T1000 (cell line): ENCODE data around the gene ANO2.

Experiments
- DNase-seq: peaks from one replicate; lab custom pipeline; 2025; ENCODE audit warnings: mixed read lengths; lab: John Stamatoyannopoulos, UW

ANO2 gene

DNA sequence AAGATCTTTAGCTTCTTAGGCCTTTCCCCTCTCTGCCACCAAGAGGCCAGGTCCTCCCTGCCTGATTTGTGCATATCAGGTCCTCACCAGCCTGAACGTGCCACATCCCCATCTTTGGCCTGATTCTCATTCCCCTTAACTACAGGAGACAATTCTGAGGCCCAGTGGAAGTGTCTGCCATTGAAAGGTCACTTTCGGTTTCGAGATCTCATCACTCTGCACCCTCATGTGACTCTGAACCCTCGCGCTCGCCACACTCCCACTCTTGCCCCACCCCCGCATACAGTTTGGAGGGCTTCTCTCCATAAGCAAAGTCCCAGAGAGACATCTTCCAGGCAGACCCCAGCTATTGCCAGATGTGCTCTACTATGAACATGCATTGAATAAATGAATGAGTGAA lies 324.2 kb downstream of the ANO2 start:
- no peak for DNase-seq

DNA sequence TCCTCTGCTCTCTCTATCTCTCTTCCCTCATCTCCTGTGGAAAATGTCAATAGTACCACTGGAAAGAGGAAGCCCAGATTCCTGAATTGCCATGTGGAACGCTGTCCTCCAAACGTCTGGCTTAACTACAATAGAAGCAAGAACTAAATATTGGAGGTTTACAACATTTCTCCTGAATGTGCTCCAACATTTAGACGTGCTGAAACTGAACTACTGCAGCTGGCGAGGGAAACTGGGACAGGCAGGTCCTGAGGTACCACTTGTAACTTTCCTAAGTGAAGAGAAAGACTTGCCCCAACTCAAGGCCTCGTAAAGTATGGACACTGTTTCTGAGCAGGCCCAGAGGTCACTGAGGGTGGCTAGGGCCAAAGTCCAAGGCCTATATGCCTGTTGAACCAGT lies 325.4 kb downstream of the ANO2 start:
- no peak for DNase-seq

DNA sequence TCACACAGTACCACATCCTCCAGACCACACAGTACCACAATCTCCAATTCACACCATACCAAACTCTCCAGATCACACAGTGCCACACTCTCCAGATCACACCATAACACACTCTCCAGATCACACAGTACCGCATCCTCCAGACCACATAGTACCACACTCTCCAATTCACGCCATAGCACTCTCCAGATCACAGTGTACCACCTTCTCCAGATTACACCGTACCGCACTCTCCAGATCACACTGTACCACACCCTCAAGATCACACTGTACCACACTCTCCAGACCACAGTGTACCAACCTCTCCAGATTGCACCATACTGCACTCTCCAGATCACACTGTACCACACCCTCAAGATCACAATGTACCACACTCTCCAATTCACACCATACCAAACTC lies 328.2 kb downstream of the ANO2 start:
- DNase-seq, result no peak

DNA sequence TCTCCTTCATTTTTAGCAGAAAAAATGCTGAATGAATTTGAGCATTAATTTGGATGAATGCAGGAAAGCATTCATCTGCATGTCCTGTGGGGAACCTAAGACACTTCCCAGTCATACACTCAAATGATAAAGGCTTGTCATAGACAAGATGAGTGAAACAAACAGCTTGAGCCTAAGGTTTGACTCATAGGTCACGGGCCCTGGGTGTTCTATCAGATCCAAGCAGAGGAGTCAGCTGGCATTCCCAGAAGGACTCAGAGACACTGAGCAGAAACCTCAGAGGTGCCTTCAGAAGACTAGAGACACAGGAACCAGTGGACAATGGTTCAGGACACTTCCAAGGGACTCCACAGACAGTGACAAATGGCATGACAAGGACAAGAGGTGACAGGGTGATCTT lies 329.3 kb downstream of the ANO2 start:
- DNase-seq, result no peak

DNA sequence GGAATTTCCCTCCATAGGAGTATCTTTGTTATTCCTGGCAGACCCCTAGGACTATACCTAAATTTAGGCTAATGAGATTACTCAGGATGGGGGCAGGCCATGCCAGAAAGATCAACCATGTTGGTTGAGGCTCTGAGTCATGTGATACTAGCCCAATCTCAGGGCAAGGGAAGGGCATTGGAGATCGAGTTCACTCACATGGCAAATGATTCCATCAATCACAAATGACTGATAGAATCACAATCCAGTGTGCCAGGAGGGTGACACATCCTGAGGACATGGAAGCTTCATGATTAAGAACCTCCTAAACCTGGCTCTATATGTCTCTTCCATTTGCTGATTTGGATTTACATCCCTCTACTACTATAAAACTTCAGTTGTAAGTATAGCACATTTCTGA lies 330.8 kb downstream of the ANO2 start:
- DNase-seq, result no peak

DNA sequence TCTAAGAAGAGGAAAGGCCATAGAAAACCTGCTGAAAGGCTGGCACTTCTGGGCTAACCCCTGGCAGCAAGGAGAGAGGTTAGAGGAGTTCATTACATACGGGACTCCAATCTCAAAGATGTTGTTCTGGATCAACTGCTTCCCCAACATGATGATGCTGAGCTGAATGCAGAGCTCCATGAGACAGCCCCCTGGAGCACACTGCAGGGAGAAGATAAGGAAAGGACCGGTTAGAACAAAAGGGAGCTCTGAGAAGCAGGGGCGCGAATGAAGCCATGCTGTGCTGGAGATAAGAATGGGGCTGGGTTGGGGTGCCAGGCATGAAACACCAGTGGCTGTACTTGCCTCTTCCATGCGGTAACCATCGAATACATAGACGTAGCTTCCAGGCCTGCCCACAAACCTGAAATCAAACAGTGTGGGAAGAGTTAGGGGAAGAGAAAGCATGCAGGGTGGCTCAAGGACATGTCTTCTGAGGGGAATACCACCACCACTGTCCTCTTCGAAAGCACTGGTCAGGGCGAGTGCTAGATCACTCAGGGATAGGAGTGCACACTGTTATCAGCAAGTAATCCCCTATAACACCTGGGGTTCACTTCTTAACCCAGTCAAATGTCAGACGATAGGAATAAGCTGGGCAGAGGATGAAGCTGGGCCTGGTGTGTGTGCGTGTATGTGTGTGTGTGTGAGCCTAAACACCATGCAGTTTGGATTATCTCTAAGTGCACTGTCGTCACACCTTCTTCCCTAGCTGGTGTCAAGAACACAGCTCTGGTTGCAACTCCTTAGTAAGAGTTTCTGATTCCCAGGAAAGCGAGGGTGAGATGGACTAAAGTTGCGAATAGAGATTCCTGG lies 332.3 kb downstream of the ANO2 start:
- no peak for DNase-seq

DNA sequence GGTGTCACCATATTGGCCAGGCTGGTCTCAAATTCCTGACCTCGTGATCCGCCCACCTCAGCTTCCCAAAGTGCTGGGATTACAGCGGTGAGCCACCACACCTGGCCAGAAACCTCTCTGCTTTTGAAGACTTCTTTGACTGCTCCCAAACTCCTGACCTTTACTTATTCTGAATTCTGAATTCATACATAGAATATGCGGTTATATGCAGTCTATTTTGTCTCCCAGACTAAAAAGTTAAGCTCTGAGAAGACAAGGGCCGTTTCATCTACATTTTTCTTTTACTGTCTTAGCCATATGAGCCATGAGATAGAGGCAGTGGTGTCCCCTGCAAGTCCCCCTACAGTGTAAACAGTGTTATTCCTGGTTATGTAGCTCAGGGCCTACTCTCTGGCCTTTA lies 333.9 kb downstream of the ANO2 start:
- no peak for DNase-seq

DNA sequence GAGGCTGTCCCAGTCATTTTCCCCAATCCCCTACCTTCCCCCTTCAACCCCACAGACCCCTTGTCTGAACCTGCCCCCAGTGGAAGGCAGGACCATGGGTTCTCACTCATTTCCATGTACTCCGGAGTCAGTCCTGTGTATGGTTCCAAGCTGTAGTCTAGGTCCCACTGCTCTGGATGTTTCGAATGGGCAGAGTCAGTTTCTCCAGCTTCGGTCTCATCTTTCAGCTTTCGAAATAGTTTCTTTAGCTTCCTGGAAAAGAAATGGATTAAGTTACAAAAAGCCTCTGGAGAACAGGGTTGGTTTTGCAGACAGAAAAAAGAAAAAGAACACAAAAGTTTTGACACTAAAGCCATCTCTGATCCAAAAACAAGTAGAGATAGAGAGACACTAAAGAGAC lies 345.7 kb downstream of the ANO2 start:
- DNase-seq, result no peak

DNA sequence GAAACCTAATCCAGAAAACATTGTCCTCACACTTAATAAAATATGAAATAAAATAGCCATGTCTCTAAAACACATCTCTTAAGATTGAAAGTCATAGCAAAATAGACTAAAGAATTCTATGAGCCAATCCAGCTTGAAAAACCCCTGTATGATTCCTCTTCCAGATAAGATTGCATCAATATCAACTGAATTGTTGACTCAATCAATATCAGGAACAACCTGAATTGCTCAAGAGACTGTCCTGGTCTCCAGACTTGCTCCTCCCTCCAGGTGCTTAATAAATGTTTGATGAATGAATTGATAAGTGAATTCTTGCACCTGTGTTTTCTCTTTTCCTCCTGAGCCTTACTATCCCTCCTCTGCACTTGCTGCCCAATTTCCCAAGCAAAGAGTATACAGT lies 351.1 kb downstream of the ANO2 start:
- DNase-seq, result no peak

DNA sequence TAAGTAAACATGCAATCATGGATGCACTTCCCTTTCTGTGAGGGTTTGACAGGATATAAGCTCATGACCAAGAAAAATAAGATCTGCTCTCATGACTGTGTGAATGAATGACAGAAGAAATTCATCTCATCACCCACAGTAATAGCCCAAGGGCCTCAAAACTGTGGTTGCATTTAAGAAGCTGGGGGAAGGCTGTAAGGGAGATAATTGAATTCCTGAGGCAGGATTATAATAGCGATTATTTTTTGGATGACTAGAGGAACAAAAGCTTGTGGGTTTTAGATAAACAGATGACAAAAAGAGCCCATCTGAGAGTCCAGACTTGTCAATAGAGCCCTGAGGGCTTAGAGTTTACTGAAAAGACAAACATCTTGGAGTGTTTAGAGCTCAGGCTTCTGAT lies 352.0 kb downstream of the ANO2 start:
- no peak for DNase-seq

DNA sequence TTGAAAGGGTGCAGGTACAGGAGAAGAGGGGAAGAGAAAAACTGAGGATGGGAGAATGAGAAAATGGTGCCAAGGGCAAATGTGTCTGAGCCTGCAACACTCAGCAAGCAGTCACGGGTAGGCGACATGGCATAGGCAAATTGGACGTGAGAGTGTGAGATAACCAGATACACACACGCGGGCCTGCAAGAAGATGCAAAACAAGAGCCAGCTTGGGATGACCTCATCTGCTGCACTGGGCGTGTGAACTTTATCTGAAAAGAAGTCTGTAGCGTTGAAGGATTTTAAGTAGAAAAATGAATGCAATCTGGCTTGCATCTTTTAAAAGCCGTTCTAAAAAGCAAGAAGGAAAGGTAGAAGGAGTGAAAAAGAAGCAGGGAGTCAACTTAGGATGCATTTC lies 352.7 kb downstream of the ANO2 start:
- DNase-seq, result no peak

DNA sequence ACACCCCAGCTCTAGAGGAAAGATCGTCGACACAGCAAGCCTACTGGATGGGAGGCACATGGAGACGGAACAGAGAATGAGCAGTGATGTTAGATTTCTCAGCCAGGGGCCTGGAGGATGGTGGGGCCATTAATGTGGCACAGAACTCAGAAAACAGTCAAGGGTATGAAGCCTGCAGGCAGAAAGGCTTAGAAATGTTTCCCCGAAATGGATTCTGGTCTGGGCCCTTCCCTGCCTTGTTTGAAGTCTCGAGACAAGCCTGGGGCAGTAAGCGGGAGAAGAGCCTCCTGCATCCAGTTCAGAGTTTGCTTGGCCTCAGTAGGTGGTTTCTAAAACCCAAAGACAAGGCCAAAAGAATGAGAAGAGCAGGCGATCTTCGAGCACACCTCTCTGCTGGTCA lies 354.7 kb downstream of the ANO2 start:
- no peak for DNase-seq

DNA sequence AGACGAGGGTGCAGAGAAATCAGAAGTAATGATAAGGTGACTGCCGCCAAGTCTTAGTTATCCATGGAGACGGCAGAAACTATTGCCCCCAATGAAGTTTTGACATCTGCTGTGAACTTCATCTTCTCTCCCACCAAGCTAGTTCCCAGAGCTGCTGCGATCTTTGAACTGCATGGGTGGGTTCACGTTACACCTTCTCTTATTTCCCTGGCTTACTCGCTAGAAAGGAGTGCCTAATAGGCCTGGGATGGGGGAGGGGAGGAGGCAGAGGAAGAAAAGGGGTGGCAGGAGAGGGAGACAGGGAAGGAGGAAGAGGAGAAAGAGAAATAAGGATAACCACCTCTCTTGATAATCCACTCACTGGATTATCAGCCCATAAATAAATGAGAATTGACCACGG lies 356.0 kb downstream of the ANO2 start:
- DNase-seq, result no peak

DNA sequence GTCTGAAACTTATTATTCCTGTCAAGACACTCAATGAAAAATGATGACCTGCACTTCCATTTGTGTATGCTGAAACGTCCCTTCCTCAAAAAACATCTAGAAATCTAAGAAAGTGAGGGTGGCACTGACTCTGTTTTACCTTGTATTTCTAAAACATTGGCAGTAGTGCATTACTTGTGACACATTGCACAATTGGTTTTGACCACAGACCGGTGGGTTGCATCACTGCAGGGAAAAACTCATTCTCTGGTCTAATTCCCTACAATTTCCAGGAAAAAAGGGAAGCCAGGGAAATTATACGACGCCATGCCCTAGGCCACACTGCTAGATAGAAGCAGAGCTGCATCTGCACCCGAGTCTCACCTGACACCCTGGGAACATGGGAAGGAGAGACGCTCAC lies 356.5 kb downstream of the ANO2 start:
- DNase-seq, result no peak

DNA sequence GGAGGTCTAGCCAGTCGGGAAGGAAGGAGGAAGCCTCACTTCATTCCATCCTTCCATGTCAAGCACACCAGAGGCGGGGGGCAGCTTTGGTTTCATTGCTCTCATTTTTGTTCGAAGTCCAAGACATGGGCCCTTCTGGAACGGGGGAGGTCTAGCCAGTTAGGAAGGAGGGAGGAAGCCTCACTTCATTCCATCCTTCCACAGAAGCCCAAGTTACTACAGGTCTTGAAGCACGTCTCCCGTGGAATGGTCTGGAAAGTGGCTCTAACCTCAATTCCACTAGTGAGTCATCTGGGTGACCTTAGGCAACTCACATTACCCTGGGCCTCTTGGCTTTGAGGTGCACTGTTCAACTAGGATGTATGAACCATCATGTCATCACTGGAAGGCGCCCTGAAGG lies 356.9 kb downstream of the ANO2 start:
- no peak for DNase-seq

DNA sequence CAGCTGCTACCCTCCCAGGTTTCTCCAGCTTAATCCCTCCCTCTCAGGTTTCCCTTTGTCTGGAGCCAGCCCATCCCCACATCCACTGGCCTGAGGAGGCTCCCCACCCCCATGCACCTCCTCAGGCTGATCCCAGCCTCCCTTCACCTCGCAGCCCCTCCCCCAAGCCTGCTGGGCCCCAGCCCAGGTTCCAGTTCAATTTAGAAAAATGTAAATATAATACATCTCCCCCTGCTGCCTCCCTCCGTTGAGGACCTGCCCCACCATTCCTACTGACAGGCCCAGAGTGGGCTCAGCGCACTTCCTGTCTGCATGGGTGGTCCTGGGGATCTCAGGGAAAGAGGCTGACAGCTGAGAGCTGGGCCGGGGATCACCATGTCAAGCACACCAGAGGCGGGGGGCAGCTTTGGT lies 357.3 kb downstream of the ANO2 start:
- DNase-seq, result no peak

DNA sequence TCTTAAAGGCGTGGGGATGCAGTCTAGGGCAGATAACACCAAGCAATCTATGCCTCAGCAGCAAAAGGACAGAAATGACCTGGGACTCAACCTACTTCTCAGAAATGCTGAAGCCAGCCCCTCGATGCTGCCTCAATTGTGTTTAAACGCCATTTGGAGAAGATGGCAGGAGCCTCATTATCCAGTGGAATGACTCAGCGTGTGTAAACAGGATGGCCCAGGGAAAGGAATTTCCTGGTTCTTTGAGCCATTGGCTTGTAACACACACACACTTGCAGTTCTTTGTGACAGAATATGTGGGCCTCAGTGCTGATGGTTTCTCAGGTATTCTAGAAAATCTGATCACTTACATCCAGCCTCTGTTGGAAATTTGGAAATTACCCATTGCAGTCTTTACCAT lies 358.9 kb downstream of the ANO2 start:
- DNase-seq, result no peak

DNA sequence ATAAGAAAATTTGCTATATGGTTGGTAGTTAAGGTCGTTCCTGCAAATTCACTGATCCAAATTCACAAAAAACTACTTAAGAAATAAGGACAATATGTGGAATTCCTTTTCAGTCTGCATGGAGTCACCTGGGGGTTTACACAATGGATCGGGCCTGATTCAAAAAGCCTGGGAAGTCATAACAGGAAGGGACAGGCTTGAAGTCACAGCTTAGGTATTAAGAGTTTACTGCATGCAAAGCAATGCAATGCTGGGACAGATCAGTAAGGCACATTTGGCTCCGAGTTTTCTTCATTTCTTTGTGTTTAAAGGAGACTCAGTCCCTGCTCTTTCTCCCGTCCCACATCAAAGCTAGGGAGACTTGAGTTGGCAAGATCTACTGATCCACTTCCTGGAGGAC lies 359.9 kb downstream of the ANO2 start:
- DNase-seq, result no peak

DNA sequence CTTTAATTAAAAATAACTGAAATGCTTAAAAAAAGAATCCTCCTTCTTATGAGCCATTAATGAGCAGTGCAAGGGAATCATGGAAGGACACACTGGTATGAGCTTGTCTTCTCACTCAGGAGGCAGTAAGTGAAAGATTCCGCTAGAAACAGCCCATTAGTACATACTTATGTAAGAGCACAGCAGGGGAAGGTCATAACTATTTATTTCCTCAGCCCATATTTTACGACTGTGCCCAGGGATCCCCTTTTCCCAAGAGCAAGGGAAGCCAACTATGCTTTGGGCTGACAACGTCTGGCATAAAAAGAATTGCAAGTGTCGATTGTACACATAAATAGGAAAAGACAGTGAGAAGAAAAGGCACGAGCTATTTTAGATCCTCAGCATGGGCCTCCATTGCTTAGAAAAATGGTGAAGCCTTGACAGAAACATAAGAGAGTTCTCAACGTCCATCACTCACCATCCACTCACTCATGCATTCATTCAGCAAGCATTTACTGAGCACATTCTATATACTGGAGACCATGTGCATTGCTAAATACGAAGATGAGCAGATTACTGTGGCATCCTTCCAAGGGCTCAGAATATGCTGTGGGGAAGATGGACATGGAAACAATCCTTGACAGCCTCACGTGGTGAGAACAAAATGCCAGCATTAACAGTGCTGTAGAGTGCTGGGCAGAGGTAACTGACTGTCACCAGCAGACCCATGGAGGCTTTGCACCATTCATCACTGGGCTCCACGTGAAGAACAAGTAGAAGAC lies 360.5 kb downstream of the ANO2 start:
- DNase-seq, result no peak

DNA sequence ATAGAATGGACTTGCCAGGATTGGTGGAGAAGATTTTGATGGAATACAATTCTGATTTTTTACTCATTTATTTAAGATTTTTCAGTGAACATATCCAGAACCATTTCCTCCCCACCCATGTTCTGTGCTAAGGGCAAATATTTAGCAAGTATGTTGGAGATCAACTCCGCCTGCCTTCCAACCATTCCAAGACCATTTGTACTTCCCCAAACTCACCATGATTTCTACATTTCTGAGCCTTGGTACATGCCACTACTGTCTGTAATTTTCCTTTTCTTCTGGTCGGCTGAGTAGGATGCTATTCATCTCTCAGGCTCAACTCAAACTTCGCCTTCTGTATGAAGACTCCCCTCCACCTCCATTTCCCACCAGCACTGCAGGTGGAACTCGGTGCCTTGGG lies 362.5 kb downstream of the ANO2 start:
- DNase-seq, result no peak

DNA sequence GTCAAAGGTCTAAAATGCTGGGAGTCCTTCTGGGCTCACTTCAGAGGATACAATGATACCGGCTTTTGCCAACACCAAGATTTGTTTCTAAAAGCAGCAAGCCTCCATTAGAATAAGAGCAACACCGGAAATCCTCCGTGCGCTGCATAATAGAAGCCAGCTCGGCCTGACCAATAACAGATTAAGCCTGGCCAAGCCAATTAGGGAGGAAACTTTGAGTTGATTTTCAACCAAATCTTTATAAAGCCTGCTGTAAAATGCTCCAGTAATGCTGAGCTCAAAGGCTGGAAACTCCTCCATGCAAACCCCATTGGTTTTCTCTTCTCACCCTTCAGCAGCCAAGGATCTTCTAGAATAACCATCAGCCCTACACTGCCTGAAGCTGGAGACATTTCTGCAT lies 363.0 kb downstream of the ANO2 start:
- no peak for DNase-seq

DNA sequence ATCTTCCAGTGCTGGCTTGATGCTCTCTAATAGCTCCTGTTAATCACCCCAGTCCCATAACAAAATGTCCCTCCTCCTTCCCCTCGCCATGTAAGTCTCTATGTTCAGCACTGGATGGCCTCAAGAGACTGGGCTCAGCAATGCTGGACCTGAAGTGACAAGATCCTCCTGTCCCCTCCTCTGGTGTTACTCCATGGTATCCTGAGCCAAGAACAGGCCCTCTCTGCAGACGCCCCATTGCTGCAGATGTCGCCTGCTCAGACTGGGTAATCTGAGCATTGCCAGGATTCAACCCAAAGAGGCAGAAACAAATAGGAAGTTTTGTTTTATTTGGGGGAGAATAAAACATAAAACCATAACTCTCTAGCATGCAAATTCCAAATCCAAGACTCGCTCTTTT lies 363.4 kb downstream of the ANO2 start:
- DNase-seq, result no peak

DNA sequence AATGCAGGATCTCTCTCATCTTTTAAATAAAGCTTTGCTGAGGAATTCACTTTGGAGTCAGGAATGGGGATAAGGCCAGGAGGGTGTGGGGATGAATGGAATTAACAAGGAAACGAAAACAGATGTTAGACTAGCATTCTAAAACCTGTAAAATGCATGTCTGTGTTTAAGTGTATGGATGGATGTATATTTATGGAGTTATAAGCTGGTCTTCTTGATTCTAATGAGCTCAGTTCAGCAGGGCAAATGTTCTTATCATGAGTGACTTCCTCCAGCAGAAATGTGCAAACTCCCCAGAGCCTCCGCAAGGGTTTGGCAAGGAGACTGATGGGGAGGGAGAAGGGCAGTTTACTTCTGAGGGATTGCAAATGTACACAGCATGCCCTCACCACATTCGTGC lies 364.0 kb downstream of the ANO2 start:
- DNase-seq, result no peak

DNA sequence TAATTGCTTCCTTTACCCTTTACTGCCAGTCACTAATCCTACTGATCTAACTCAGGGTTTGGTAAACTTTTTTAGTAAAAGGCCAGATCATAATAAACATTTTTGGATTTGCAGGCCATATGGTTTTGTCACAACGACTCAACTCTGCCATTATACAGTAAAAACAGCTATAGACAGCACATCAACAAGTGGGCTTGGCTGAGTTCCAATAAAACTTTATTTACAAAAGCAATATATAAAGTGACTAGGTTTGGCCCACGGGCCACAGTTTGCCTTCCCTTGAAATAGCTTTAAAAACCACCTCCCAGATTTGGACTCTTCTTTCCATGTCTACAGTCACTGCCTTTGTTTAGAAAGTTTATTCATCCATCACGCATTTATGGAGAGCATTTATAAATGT lies 366.3 kb downstream of the ANO2 start:
- no peak for DNase-seq
